Liver (tissue), 9 donors: ENCODE results near the gene SLC29A3. TPM values are rescaled to one million over a fixed set of nuclear protein-coding genes. Genes with fewer than 3 reads are reported as not detected.

ENCODE experiments used
- DNase-seq: peaks from one replicate; pipeline ENCODE4 v3.0.0-alpha.2; 2017; ENCODE audit warnings: low spot score
- H3K27ac ChIP-seq, 2 donors: one replicate each; pipeline ENCODE4 v1.7.0; 2013; ENCODE audit warnings: inconsistent platforms in 2 of 2, low read length in 2 of 2, control low read depth in 1 of 2, low read depth in 1 of 2, mild to moderate bottlenecking in 1 of 2
- H3K27me3 ChIP-seq, 4 donors: one replicate each; pipeline versions ENCODE4 v1.6.1 to v1.7.0; 2013; ENCODE audit warnings: low read length in 3 of 4, inconsistent platforms in 1 of 4, mild to moderate bottlenecking in 1 of 4, moderate library complexity in 1 of 4; ENCODE audit not compliant: control insufficient read depth in 4 of 4, insufficient read depth in 4 of 4
- H3K36me3 ChIP-seq, 4 donors: one replicate each; pipeline versions ENCODE4 v1.6.1 to v1.7.0; 2013; ENCODE audit warnings: low read length in 3 of 4, mild to moderate bottlenecking in 3 of 4, low read depth in 1 of 4, moderate library complexity in 1 of 4; ENCODE audit not compliant: control insufficient read depth in 4 of 4, insufficient read depth in 3 of 4
- H3K4me1 ChIP-seq, 4 donors: one replicate each; pipeline versions ENCODE4 v1.6.1 to v1.7.0; 2013; ENCODE audit warnings: low read length in 3 of 4, mild to moderate bottlenecking in 3 of 4, moderate library complexity in 1 of 4; ENCODE audit not compliant: control insufficient read depth in 4 of 4, insufficient read depth in 4 of 4
- H3K4me3 ChIP-seq, 3 donors: one replicate each; pipeline versions ENCODE4 v1.6.1 to v1.7.0; 2013; ENCODE audit warnings: low read length in 3 of 3, control low read depth in 1 of 3, low read depth in 1 of 3, mild to moderate bottlenecking in 1 of 3
- H3K9ac ChIP-seq, 2 donors: one replicate each; pipeline ENCODE4 v1.7.0; 2013; ENCODE audit warnings: low read length in 2 of 2, mild to moderate bottlenecking in 2 of 2, moderate library complexity in 2 of 2, control low read depth in 1 of 2, low read depth in 1 of 2
- H3K9me3 ChIP-seq, 4 donors: one replicate each; pipeline versions ENCODE4 v1.6.1 to v1.7.0; 2013; ENCODE audit warnings: low read length in 3 of 4; ENCODE audit not compliant: control insufficient read depth in 4 of 4
- EGR1 ChIP-seq, 2 donors: IDR thresholded peaks; 2 replicates each; pipeline ENCODE4 v1.6.1; 2016 to 2018; ENCODE audit warnings: antibody characterized with exemption in 2 of 2, low read depth in 2 of 2
- FOXA1 ChIP-seq: IDR thresholded peaks from 2 replicates; pipeline ENCODE4 v1.6.1; 2016; ENCODE audit warnings: antibody characterized with exemption
- GABPA ChIP-seq, 2 donors: IDR thresholded peaks in 1 of 2; conservative IDR thresholded peaks in 1 of 2; 2 replicates each; pipeline ENCODE4 v1.6.1; 2016; ENCODE audit warnings: antibody characterized with exemption in 2 of 2, mild to moderate bottlenecking in 1 of 2, moderate library complexity in 1 of 2
- HNF4A ChIP-seq, 2 donors: conservative IDR thresholded peaks; 2 replicates each; pipeline ENCODE4 v1.6.1; 2016; ENCODE audit warnings: antibody characterized with exemption in 2 of 2, mild to moderate bottlenecking in 2 of 2
- HNF4G ChIP-seq: IDR thresholded peaks from 2 replicates; pipeline ENCODE4 v1.6.1; 2016; ENCODE audit warnings: antibody characterized with exemption
- NR2F2 ChIP-seq: IDR thresholded peaks from 2 replicates; pipeline ENCODE4 v1.6.1; 2016; ENCODE audit warnings: antibody characterized with exemption
- RXRA ChIP-seq, 2 donors: IDR thresholded peaks; 2 replicates each; pipeline ENCODE4 v1.6.1; 2017 to 2018; ENCODE audit warnings: antibody characterized with exemption in 2 of 2, mild to moderate bottlenecking in 1 of 2
- SP1 ChIP-seq: IDR thresholded peaks from 2 replicates; pipeline ENCODE4 v1.6.1; 2018; ENCODE audit warnings: antibody characterized with exemption, mild to moderate bottlenecking
- TAF1 ChIP-seq: conservative IDR thresholded peaks from 2 replicates; pipeline ENCODE4 v1.6.1; 2016; ENCODE audit warnings: antibody characterized with exemption, mild to moderate bottlenecking
- YY1 ChIP-seq: IDR thresholded peaks from 2 replicates; pipeline ENCODE4 v1.6.1; 2016; ENCODE audit warnings: antibody characterized with exemption, mild to moderate bottlenecking
- WGBS: extraction: QIAGEN DNeasy Blood & Tissue Kit; methylation state at CpG from one replicate; pipeline ENCODE4 v1.1.7; 2013; 5-methylcytosine and 5-hydroxymethylcytosine counted together
- polyA plus RNA-seq, 2 donors: library from polyadenylated mRNA; stranded (reverse) in 1 of 2; unstranded in 1 of 2; fragments of 200-250 nt in 1 of 2; fragments of >200 nt in 1 of 2; fragmentation: Nextera tagmentation in 1 of 2; extraction: Ambion mirVana in 1 of 2; gene quantifications; one replicate each; pipeline versions ENCODE4 v1.2.1 to v1.2.3, GENCODE V29; 2013 to 2015
- total RNA-seq, 2 donors: library from RNA; depleted of rRNA; stranded (reverse); fragments of >200 nt; gene quantifications; one replicate each; pipeline ENCODE4 v1.2.3, GENCODE V29; 2014
- TF ChIP-seq, protein P1 (sequence below): IDR thresholded peaks from 2 replicates; pipeline ENCODE4 v1.6.1; 2016; ENCODE audit warnings: antibody characterized with exemption
- TF ChIP-seq, protein P2 (sequence below): IDR thresholded peaks from 2 replicates; pipeline ENCODE4 v1.6.1; 2016; ENCODE audit warnings: antibody characterized with exemption, mild to moderate bottlenecking
- TF ChIP-seq, protein P3 (sequence below): fragments of 150-350 bp; IDR thresholded peaks from 2 replicates; pipeline ENCODE4 v1.5.1; 2017; ENCODE audit warnings: improper control_type of control experiment, low read depth, low read length; ENCODE audit not compliant: missing input control
- donor health status: healthy.
- donor health status: healthy.
- donor health status: healthy.
- donor health status: healthy.
- donor health status: healthy.

SLC29A3 gene
- total and polyA plus RNA-seq, 4 donors = 3.1 to 11.9 (median 5.3) TPM

DNA sequence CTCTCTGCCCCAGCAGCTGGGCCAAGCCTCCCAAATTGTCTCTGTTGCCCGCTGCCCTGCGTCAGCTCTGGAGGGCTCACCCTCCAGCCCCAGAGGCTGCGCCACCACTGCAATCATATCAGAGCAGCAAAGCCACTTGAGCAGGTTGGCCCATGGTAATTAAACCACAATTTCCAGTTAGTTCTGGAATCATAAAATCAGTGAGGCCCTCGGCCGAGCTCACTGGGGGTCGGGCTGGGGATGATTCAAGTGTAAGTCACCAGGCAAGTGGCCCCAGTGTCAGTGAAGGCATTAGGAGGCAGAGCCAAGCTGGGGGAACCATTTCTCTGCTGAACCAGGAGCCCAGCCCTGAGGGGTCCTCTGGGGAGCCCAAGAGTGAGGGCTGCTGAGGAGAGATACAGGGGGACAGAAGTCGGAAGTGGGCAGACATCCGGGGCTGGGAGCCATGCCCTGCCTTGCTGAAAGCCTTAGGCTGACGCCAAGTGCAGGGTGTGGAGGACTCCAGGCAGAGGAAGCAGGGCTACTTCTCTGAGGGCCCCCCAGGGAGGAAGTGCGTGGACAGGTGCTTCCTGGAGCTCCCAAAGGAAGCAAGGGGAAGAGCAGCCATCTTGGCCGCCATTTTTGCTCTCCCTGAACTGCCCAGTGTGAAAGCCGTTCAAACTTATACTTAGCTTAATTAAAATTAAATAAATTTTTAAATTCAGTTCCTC lies 29.5 kb upstream of the SLC29A3 start:
- Histone ChIP-seq H3K27ac (no peak overlapping the region), H3K4me3 (no peak overlapping the region), H3K9ac (no peak overlapping the region), H3K27me3 (no peaks in the 10 kb centered on the region), H3K9me3 (no peaks in the 10 kb centered on the region), H3K36me3 (no peaks in the 10 kb centered on the region), H3K4me1 (peaks cover 10 to 37% (median 29%) of the 10 kb centered on the region in 4 donors)
- 84% methylated on average over 12 of the region's 12 CpGs for WGBS
- no peak for DNase-seq
- TF ChIP-seq GABPA (IDR thresholded peaks at IDR 0.05 in 1 of 2, conservative IDR thresholded peaks at IDR 0.05 in 1 of 2) (no peak), HNF4G (no peak), SP1 (no peak), YY1 (no peak), NR2F2 (no peak), FOXA1 (no peak), HNF4A (conservative IDR thresholded peaks at IDR 0.05) (no peak), RXRA (IDR thresholded peaks at IDR 0.05) (no peak), TAF1 (no peak), EGR1 (IDR thresholded peaks at IDR 0.05; ENCODE audit: low read depth in 2 of 2) (no peak)
- TF ChIP-seq, protein P1, sequence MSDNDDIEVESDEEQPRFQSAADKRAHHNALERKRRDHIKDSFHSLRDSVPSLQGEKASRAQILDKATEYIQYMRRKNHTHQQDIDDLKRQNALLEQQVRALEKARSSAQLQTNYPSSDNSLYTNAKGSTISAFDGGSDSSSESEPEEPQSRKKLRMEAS = no peak
- TF ChIP-seq, protein P2, sequence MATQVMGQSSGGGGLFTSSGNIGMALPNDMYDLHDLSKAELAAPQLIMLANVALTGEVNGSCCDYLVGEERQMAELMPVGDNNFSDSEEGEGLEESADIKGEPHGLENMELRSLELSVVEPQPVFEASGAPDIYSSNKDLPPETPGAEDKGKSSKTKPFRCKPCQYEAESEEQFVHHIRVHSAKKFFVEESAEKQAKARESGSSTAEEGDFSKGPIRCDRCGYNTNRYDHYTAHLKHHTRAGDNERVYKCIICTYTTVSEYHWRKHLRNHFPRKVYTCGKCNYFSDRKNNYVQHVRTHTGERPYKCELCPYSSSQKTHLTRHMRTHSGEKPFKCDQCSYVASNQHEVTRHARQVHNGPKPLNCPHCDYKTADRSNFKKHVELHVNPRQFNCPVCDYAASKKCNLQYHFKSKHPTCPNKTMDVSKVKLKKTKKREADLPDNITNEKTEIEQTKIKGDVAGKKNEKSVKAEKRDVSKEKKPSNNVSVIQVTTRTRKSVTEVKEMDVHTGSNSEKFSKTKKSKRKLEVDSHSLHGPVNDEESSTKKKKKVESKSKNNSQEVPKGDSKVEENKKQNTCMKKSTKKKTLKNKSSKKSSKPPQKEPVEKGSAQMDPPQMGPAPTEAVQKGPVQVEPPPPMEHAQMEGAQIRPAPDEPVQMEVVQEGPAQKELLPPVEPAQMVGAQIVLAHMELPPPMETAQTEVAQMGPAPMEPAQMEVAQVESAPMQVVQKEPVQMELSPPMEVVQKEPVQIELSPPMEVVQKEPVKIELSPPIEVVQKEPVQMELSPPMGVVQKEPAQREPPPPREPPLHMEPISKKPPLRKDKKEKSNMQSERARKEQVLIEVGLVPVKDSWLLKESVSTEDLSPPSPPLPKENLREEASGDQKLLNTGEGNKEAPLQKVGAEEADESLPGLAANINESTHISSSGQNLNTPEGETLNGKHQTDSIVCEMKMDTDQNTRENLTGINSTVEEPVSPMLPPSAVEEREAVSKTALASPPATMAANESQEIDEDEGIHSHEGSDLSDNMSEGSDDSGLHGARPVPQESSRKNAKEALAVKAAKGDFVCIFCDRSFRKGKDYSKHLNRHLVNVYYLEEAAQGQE = no peak
- TF ChIP-seq, protein P3, sequence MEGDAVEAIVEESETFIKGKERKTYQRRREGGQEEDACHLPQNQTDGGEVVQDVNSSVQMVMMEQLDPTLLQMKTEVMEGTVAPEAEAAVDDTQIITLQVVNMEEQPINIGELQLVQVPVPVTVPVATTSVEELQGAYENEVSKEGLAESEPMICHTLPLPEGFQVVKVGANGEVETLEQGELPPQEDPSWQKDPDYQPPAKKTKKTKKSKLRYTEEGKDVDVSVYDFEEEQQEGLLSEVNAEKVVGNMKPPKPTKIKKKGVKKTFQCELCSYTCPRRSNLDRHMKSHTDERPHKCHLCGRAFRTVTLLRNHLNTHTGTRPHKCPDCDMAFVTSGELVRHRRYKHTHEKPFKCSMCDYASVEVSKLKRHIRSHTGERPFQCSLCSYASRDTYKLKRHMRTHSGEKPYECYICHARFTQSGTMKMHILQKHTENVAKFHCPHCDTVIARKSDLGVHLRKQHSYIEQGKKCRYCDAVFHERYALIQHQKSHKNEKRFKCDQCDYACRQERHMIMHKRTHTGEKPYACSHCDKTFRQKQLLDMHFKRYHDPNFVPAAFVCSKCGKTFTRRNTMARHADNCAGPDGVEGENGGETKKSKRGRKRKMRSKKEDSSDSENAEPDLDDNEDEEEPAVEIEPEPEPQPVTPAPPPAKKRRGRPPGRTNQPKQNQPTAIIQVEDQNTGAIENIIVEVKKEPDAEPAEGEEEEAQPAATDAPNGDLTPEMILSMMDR = no peak

DNA sequence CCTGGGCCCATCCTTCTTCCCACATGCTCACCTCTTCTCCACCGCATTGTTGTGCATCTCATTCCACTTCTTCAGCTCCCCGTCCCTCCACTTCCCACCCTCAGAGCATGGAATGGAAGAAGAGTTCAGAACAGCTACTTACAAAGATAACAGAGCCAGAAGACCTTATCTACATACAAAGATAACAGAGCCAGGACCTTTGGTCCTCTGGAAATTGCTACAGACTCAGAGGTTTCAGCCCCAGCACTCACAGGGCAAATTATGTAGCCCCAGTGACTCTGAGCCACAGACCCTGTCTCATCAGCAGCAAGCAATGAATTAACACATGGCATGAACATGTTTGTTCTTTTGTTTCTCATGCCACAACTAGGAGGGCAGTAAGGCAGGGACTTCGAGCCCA lies 28.7 kb upstream of the SLC29A3 start:
- DNase-seq = no peak
- H3K4me1 ChIP-seq = peaks cover 10 to 37% (median 29%) of the 10 kb centered on the region in 4 donors
- 62% methylated on average over 3 of the region's 3 CpGs for WGBS
- H3K27ac ChIP-seq = no peak overlapping the region
- no peak overlapping the region for H3K9ac ChIP-seq
- H3K36me3 ChIP-seq = no peaks in the 10 kb centered on the region
- no peaks in the 10 kb centered on the region for H3K9me3 ChIP-seq
- H3K27me3 ChIP-seq = no peaks in the 10 kb centered on the region
- H3K4me3 ChIP-seq = no peak overlapping the region
- TF ChIP-seq FOXA1 (no peak), HNF4A (conservative IDR thresholded peaks at IDR 0.05) (peak; percentile 81 to 82), RXRA (IDR thresholded peaks at IDR 0.05) (peak in 1 of 2 donors; percentile 52), HNF4G (peak; percentile 12)
